Colon (tissue), 2 donors: Measurements from ENCODE around the gene A1BG.
"Not testable (repeated sequence)": the region's sequence is repeated elsewhere in the genome, so short reads cannot be mapped to it uniquely, and the experiment has no call there.

Source experiments
- FAIRE-seq: peaks from 2 replicates; lab custom pipeline; 2012; peaks lifted over from hg19 to GRCh38; lab: Jason Lieb, UNC
- donor health status: control.
- donor health status: control.

Gene A1BG

DNA sequence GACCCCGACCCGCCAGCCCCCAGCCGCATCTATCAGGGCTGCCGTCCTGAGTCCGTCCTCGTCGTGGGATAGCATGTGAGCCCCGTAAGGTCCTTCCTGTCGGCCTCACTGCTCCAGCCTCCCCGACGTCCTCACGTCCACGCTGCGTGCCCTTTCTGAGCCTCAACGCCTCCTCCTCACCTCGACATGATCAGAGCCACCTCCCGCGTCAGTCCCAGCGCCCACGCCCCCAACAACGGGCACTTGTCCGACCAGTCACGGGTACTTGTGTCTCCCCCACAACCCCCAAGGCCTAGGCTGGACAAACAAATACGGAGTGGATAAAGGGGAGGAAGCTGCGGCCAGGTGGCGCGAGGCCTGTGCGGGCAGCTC is 8.6 kb upstream of the A1BG start:
- FAIRE-seq, result no peak

DNA sequence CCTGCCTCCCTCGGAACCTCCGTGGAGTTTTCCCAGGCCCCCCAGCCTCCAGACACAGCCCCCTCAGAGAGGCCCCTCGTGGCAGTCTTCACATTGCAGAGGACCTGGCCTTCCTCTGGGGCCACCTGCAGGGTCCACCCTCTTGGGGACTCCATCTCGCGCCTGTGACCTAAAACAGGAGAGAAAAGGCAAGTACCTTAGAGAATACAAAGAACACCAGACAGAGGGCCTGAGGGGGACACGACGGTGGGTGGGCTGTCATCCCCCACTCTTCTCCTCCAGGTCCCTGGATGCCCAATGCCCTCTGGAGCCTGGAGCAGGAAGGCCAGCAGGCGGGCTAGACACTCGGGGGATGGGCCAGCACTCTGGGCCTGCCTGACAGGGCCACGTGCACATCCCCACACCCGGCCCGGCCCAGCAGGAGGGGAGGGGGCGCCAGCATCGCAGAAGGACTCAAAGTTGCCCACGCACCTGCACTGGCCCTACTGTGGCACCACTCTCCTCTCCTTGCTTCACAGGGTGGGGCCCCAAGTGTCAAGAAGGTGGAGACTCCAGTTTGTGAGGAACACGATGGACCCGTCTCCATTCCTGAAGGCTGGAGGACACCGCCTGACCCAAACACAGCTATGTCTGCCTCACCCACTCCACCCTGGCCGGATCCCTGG is 4.3 kb upstream of the A1BG start:
- no peak for FAIRE-seq

DNA sequence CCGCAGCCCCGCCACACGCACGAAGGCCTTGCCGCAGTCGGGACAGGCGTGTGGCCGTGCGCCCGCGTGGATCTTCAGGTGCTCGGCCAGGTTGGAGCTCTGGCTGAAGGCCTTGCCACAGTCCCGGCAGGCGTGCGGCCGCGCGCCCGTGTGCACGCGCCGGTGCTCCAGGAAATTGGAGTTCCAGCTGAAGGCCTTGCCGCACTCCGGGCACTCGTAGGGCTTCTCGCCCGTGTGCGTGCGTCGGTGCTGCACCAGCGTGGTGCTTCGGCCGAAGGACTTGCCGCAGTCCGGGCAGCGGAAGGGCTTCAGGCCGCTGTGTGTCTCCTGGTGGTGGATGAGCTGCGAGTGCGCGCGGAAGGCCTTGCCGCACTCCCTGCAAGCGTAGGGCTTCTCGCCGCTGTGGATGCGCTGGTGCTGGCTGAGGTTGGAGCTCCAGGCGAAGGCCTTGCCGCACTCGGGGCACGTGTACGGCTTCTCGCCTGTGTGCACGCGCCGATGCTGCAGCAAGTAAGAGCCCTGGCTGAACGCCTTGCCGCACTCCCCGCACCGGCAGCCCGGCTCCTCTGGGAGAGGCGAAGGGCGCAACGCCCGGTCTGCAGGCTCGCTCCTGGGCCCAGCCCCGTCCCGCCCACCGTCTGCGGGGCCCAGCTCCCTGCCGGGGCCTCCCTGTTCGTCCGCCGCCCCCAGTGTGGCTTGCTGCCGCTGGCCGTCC is 3.6 kb upstream of the A1BG start:
- no peak for FAIRE-seq

DNA sequence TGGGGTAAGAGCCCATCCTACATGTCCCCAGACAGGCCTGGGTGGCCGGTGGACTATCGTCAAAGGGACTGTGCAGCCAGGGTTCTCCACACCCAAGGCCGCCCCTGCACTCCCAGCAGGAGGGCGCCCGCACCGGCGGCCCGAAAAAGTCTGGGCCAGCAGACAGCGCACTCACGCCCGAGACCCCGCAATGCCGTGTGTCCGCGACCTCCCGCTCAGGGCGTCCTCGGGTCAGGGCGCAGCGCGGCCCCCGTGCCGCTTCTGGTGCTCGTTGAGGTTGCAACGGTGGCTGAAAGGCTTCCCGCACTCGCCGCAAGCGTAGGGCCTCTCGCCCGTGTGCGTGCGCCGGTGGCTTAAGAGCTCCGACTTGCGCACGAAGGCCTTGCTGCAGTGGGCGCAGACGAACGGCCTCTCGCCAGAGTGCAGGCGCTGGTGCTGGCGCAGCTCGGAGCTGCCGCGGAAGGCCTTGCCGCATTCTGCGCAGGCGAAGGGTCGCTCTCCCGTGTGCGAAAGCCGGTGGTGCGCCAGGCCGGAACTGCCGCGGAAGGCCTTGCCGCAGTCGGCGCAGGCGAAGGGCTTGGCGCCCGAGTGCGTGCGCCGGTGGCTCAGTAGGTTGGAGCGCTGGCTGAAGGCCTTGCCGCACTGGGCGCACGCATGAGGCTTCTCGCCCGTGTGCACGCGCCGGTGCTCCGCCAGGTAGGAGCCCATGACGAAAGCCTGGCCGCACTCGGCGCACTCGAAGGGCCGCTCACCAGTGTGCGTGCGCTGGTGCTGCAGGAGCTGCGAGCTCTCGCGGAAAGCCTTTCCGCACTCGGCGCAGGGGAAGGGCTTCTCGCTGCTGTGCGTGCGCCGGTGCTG is 2.8 kb upstream of the A1BG start:
- FAIRE-seq, result no peak

DNA sequence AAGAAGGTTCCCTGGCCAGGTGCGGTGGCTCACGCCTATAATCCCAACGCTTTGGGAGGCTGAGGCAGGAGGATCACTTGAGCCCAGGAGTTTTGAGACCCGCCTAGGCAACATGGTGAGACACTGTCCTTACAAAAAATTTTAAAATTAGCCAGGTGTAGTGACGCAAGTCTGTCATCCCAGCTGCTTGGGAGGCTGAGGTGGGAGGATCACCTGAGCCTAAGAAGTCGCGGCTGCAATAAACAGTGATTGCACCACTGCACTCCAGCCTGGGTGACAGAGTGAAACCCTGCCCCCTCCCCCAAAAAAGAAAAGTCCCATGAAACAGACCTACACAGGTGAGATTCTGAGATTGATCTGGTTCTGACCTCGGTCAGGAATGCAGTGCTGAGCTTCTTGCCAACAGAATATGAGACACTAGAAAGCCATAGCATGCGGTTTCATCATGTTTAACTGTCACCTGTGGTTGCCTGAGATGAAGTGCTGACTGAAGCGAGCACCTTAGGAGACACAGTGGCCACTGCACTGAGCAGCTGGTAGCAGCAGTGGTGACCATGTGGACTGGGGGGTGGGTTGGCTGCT is 2.0 kb upstream of the A1BG start:
- no peak for FAIRE-seq

DNA sequence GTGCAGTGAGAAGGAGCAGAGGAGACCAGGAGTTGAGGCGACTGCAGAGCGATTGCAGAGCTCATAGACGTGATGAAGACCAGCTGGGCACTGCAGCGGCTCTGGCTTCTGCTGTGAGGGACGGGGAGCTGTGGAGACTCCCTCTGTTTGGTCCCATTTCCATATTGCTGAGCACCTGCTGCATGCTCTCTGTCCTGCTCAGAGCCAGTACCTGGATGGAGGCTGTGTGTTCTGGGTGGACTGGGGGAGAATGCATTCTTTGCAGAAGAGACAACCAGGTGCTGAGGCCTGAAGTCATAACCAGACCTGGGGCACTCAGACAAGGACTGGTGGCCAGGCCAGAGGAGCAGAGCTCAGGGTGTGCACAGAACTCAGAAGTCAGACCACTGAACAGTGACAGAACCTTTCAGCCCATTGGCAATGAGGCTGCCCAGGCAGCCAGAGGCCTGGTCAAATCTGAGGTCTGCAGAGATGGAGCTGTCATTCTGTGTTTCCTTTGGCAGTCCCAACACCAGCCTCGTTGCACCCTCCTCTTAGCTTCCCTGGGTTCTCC is 1.3 kb upstream of the A1BG start:
- FAIRE-seq, result no peak

DNA sequence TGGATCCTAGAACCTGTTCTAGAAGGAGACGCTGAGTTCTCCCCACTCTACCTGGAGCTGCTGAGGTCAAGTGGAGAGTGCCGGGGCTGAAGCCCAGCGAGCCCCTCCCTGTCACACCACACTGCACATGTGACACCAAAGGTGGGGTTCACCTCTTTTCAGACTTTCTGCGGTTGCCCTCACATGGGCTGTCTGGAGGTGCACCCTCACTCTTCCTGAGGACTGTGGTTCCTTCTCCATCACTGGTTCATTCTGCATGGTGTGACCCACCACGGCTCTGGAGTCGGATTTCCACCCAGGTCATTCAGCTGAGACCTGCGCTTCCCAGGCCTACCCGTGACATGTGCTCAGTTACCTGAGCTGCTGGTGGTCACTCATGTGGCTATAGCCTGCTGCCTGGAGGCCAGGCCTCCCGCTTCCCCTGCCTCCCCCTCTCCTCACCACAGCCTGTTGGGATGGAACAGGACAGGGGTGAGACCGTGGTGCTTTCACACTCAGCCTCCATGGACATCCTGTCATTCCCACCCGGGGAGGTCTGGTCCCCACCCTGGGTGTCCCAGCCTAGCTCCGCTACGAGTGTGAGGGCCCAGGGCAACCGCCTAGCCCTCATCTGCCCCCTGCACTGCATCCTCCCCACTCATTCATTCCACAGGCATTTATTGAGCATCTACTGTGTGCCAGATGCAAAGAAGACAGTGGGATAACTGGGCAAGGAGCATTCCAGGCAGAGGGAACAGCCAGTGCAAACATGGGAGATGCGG is 605 bp upstream of the A1BG start:
- no peak for FAIRE-seq

DNA sequence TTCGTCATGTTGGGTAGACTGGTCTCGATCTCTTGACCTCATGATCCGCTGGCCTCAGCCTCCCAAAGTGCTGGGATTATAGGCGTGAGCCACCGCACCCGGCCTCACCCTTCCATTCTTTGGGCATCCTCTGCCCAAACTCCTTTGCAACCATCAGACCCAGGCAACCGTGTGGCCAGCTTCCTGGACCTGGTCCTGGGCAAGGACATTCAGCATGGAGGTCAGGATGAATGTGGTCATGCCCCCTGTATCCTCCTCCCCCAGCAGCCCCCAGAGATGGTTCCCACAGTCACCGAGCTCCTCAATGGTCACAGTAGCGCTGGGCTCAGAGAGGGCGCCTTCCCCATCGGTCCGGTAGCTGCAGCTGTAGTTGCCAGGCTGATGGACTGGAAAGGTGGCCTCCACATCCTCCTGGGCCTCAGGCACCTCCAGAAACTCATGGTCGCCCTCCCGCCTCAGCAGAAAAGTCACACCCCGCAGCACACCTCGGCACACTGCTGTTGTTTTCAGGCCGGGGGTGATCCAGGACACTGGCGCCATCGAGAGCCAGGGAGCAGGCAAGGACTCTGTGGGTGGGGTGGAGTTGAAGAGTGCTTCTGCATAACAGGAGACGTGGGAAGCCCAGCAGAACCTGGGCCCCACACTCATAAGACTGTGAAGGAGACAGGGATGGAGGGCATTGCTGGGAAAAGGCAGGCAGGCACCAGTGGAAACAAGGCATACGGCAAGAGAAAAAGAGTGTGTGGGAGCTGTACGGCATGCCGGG is 1.1 kb downstream of the A1BG start:
- FAIRE-seq, result no peak

DNA sequence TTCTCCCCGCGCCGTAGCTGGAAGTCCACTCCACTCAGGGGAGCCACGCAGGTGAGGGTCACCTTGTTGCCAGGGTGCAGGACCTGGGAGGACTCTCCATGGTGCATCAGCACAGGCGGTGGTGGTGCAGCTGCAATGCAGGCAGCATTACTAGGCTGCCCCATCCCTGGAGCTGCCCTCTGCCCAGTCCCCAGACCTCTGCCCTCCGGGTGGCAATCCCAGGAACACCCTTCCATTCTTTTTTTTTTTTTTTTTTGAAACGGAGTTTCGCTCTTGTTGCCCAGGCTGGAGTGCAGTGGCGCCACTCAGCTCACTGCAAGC is 1.8 kb downstream of the A1BG start:
- no peak for FAIRE-seq

DNA sequence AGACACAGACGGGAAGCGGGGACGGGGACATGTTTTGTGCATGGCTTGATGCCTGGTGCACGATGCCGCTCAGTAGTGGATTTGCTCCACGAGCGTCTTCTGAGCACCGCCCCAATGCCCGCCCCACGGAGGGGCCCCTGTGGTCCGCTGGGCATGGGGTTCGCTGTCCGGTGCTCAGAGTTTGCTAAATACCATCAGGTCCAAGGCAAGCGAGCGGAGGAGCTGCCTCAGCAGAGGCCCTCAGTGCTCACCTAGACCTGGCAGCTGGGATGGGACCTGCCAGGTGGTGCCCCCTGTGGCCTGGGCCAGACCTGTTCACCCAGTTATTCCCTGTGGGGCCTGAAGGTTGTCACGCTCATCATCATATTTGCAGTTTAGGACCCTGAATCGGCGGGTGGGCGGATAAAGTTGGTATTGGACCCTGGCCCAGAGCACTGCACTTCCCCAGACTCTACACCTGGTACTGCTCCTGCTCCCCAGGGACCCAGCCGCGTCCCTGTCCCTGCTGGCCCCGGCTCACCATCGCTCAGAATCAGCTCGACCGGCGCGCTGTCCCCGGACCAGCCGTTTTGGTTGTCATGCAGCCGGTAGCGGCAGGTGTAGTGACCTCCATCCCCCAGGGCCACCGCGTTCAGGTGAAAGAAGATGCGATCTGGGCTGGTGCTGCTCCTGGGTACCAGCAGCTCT is 2.3 kb downstream of the A1BG start:
- FAIRE-seq, result no peak

DNA sequence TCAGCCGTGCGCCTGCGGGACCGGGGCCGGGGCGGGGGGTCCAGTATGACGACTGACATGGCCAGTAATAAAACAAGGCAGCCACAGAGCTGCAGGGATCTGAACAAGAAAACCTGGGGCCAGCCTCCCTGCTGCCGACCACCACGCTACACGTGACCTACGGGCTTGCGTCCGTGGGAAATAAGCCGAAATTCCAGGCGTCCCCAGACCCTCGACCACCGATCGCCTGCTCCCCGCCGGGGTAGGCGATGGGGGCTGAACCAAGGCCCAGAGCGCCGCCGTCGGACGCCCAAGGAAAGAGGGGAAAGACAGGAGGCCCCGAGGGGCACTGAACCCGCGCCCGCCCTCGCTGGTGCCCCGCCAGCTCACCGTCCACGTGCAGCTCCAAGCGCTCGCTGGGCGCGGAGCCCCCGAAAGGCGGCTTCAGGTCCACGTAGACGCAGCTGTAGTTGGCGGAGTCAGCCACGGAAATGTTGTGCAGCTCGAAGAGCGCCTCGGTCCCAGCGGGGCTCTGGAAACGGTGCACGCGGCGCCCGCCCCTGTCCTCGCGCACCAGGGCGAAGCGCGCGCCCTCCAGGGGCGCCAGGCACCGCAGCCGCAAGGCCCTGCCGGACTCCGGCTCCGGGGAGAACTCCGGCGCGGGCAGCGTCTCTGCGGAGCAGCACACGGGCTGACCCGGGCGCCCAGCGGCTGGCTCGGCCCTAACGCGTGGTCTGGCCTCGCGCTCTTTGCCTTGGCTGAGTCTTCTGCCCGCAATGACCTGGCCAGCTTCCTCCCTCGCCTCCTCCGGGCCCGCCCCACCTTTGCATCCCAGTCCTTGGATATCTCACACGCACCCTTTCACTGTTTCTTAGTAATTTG is 3.1 kb downstream of the A1BG start:
- no peak for FAIRE-seq

DNA sequence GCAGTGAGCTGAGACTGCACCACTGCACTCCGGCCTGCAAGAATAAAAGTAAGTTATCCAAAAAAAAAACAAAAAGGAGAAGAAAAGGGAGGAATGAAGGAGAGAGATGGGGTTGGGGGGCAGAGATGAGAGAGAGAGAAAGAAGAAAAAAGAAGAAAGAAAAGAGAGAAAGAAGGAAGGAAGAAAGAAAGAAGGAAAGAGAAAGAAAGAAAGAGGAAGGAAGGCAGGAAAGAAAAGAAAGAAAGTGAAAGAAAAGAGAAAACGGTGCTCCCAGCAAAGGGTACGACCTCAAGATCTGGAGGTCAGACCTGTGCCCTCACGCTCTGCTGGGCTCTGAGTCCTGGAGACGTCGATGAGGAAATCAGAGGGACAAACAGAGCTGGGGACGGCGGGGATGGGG is 3.7 kb downstream of the A1BG start:
- FAIRE-seq, result no peak

DNA sequence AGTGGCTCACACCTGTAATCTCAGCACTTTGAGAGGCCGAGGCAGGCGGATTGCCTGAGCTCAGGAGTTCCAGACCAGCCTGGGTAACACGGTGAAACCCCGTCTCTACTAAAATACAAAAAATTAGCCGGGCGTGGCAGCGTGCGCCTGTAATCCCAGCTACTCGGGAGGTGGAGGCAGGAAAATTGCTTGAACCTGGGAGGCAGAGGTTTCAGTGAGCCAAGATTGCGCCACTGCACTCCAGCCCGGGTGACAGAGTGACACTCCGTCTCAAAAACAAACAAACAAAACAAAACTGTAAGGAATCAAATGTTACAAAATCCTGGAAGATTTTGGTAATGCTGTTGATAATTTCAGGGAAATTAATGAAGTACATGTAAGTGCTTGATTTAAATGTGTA is 5.2 kb downstream of the A1BG start:
- FAIRE-seq, result not testable (repeated sequence)

DNA sequence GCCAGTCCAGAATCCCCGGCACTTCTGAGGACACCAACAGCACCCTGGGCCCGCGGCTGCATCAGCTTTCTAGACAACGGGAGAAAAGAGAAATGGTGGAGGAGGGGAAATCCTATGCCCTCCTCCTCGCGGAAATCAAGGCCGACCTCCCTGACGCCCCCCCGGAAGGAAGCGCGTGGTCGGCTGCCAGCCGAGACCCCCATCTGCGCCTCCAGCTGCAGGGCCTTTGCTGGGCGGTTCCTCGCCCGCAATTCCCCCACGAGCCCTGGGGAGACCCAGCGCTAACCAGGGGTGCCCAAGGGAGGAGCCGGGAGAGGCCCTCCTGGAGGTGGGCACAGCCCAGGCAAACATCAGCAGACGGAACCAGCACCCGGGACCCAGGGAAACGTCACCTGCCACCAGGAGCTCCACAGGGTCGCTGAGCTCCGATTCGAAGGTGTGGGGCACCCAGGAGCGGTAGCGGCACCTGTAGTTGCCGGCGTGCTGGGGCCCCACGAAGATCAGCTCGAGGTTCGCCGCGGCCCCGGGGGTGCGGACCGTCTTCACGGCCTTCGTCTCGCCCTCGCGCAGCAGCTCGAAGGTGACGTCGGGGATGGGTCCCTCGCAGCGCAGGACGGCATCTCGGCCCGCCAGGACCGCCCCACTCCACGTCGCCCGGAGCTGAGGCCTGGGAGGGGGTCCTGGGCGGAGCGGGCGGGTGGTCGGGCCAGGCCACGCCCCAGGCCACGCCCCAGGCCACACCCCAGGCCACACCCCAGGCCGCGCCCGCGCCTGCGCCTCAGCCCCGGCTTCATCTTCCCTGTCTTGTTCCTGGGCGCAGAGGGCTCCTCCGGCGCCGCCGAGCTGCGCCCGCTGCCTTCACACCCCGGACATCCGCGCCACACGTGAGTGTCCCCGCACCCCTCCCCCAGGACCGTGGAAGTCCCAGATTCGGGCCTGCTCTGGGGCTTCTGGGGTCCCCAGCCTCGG is 6.0 kb downstream of the A1BG start:
- FAIRE-seq, result no peak

DNA sequence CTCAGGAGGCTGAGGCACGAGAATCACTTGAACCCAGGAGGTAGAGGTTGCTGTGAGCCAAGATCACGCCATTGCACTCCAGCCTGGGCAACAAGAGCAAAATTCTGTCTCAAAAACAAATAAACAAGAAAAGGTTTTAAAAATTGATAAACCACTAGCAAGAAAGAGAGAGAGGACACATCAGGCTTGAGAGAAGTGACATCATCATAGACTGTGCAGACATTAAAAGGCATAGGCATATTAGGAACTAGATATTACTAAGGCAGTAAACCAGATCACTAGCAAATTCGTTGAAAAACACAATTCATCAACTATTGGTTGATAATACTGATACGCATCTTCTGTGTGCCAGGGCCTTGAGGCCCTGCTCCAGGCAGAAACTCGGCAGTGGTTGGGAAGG is 7.7 kb downstream of the A1BG start:
- no peak for FAIRE-seq

DNA sequence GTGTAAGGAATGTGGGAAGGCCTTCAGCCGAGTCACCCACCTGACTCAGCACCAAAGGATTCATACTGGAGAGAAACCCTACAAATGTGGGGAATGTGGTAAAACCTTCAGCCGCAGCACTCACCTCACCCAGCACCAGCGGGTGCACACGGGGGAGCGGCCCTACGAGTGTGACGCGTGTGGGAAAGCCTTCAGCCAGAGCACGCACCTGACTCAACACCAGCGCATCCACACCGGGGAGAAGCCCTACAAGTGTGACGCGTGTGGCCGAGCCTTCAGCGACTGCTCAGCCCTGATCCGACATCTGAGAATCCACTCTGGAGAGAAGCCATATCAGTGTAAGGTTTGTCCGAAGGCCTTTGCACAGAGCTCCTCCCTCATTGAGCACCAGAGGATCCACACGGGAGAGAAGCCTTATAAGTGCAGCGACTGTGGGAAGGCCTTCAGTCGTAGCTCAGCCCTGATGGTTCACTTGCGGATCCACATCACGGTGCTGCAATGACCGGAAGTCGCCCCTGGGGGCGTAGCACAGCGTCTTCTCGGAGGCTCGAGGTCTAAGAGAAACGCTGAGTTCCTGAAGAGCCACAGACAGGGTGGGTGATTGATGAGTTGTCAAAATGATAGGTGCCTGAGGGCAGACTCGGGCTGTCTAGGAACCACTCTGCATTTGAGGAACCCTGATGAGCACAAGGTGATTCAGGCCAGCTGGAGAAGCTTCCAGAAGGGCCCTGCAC is 14.3 kb downstream of the A1BG start:
- FAIRE-seq, result no peak

DNA sequence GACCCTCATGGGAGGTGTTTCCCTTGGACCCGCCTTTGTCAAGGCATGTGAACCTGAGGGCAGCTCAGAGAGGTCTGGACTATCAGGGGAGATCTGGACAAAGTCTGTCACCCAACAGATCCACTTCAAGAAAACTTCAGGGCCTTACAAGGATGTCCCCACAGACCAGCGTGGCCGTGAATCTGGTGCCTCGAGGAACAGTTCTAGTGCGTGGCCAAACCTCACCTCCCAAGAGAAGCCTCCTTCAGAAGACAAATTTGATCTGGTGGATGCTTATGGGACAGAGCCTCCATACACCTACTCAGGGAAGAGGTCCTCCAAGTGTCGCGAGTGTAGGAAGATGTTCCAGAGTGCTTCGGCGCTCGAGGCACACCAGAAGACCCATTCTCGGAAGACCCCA is 15.0 kb downstream of the A1BG start:
- FAIRE-seq, result no peak

DNA sequence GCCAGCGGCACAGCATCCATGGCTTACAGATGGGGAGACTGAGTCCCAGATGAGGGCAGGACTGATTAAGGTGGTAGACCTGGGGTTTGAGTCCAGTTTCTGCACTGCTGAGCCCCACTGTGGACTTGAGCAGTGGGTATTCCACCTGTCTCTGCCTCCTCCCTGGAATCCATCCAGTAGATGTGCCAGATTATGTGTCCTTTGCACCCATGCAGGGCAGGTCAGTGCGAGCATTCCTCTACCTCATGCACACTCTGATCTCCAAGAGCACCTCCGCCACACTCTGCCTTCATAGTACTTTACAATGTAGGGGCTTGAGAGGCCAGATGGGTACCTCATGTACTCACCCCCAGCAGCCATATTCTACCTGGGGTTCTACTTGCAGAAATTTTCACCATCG is 16.5 kb downstream of the A1BG start:
- FAIRE-seq, result no peak
